KOPT-K1 (cell line): ENCODE results near the gene WDR7.

Experiments used
- H3K27ac ChIP-seq: fragments of 200-600 bp; sonication (generic); 2 replicates; pipeline ENCODE4 v1.5.1; 2016; ENCODE audit warnings: antibody characterized with exemption, mild to moderate bottlenecking, low read depth, low read length; ENCODE audit not compliant: poor library complexity, severe bottlenecking
- H3K36me3 ChIP-seq: fragments of 200-600 bp; sonication (generic); 2 replicates; pipeline ENCODE4 v1.5.1; 2017; ENCODE audit warnings: antibody characterized with exemption, mild to moderate bottlenecking, low read length, moderate library complexity; ENCODE audit not compliant: insufficient read depth
- H3K9me3 ChIP-seq: fragments of 200-600 bp; sonication (generic); 2 replicates; pipeline ENCODE4 v1.5.1; 2017; ENCODE audit warnings: antibody characterized with exemption, low read length, mild to moderate bottlenecking; ENCODE audit not compliant: insufficient read depth, poor library complexity, severe bottlenecking

The WDR7 gene

DNA sequence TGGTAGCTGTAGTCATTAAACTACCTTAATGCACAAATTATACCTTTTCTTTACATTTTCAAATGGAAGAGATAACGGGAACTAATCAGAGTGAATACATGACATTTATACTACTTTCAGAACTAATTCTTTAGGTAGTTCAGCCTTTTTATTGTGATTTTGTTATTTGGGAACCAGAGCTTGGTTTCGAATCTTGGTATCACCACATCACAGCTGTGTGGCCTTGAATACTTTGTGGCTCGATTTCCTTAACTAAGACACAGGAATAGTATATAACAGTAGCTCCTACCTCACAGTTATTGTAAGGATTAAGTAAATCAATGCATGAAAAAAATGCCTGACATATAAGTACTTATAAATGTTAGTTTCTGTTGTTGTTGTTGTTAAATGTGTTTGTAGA is 240.0 kb downstream of the WDR7 start:
- Histone ChIP-seq H3K27ac (no peak overlapping the region), H3K36me3 (no peaks in the 10 kb centered on the region), H3K9me3 (no peaks in the 10 kb centered on the region)

GRCh38 chr18:56891870-56892269 is 240.7 kb downstream of the WDR7 start:
- H3K27ac ChIP-seq, result no peak overlapping the region
- no peaks in the 10 kb centered on the region for H3K36me3 ChIP-seq
- no peaks in the 10 kb centered on the region for H3K9me3 ChIP-seq

DNA sequence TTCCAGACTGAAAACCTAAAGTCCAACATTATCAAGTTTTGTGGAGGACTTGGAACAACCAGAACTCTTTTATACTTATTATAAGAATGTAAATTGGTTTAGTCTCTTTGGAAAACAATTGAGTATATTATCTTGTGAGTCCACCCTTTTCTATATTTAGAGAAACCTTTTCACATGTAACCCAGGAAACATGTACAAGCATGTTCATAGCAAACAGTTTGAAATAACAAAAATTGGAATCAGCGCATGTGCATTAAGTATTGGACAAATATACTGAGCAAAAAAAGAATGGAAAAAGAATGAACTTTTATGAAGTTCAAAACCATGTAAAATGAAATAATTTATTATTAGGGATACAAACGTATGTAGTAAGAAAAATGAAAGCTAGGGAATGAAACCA is 246.0 kb downstream of the WDR7 start:
- Histone ChIP-seq H3K36me3 (no peaks in the 10 kb centered on the region), H3K9me3 (no peaks in the 10 kb centered on the region), H3K27ac (no peak overlapping the region)

GRCh38 chr18:56899660-56900059 is 248.5 kb downstream of the WDR7 start:
- H3K9me3 ChIP-seq, result no peaks in the 10 kb centered on the region
- no peak overlapping the region for H3K27ac ChIP-seq
- H3K36me3 ChIP-seq, result no peaks in the 10 kb centered on the region

- Histone ChIP-seq H3K27ac (no peak overlapping the region), H3K36me3 (no peaks in the 10 kb centered on the region), H3K9me3 (no peaks in the 10 kb centered on the region)
These were observed 249.3 kb downstream of the WDR7 start for GRCh38 chr18:56900195-56901094.

GRCh38 chr18:56901919-56902318 is 250.8 kb downstream of the WDR7 start:
- Histone ChIP-seq H3K27ac (no peak overlapping the region), H3K9me3 (no peaks in the 10 kb centered on the region), H3K36me3 (no peaks in the 10 kb centered on the region)

DNA sequence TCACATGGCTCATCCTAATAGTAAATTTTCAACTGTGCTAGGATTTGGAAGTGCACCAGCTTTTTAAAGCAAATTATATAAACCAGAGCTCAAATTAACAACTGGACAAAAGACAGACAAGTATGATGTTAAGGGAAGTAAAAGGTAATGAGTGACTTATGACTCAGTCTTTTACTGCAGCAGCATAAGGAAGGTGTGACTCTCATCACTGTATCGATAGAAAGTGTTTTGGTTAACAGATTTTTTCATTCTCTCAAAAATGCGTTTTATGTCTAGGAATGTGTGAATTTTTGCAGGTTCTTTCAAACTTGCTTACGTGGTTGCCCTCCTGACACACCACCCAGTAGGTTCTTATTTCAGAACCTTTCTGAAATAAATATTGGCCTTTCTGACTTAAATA is 251.5 kb downstream of the WDR7 start:
- no peaks in the 10 kb centered on the region for H3K9me3 ChIP-seq
- no peak overlapping the region for H3K27ac ChIP-seq
- no peaks in the 10 kb centered on the region for H3K36me3 ChIP-seq

GRCh38 chr18:56903686-56904085 is 252.5 kb downstream of the WDR7 start:
- Histone ChIP-seq H3K9me3 (no peaks in the 10 kb centered on the region), H3K27ac (no peak overlapping the region), H3K36me3 (no peaks in the 10 kb centered on the region)

- no peaks in the 10 kb centered on the region for H3K36me3 ChIP-seq
These were observed 256.6 kb downstream of the WDR7 start for GRCh38 chr18:56907771-56908170.

GRCh38 chr18:56910237-56910636 is 259.1 kb downstream of the WDR7 start:
- Histone ChIP-seq H3K9me3 (no peaks in the 10 kb centered on the region), H3K36me3 (no peaks in the 10 kb centered on the region), H3K27ac (no peak overlapping the region)

More at GRCh38 chr18:56907771-56908170, 256.6 kb downstream of the WDR7 start:
- no peak overlapping the region for H3K27ac ChIP-seq
- no peaks in the 10 kb centered on the region for H3K9me3 ChIP-seq

DNA sequence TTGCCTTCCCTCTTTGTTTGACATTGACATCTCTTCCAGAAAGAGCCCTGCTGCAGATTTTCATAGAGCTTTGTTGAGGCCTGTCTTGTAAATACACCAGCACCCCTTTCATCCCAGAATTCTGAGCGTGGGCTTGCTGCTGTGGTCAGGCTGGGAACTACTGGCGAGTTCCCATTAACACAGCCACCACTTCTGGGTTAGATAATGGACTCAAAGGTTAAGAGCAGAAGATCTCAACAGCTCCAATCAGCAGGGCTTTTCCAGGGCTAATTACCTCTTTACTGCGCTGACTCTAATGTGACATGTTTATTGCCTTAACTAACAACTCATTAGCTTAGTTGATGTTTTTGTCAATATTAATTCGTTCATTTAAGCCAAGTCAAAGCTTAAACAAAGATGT is 259.8 kb downstream of the WDR7 start:
- no peak overlapping the region for H3K27ac ChIP-seq
- no peaks in the 10 kb centered on the region for H3K9me3 ChIP-seq
- no peaks in the 10 kb centered on the region for H3K36me3 ChIP-seq

- H3K27ac ChIP-seq, result no peak overlapping the region
- no peaks in the 10 kb centered on the region for H3K36me3 ChIP-seq
- H3K9me3 ChIP-seq, result no peaks in the 10 kb centered on the region
These were observed 262.8 kb downstream of the WDR7 start for GRCh38 chr18:56913941-56914340.

- Histone ChIP-seq H3K27ac (no peak overlapping the region), H3K9me3 (no peaks in the 10 kb centered on the region), H3K36me3 (no peaks in the 10 kb centered on the region)
These were observed 268.0 kb downstream of the WDR7 start for GRCh38 chr18:56919190-56919589.

DNA sequence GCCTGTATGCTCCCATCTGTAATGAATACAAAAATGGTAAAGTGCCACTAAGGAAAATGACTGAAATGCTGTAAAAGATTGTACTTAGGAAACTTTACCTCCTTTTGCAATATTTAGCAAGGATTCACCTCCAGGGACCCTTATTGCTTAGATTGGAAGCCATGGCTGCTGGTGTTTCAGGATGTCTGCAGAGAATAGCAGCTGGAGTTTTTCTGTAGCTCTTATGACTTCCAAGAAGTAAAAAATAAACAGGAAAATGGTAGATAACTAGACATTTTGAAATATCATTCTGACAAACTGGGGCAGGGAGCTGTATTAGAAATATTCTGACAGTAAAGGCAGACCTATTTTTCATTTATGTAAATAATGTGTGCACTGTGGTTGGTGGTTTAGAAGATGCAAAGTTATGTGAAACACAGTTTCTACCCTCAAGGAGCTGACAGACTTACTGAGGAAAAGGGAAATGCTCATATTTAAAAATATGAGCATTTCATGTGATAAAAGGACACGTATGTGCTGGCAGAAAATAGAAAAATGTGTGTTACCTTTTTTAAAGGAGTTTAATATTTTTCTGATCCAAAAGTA is 270.8 kb downstream of the WDR7 start:
- Histone ChIP-seq H3K36me3 (no peaks in the 10 kb centered on the region), H3K9me3 (no peaks in the 10 kb centered on the region), H3K27ac (no peak overlapping the region)

- Histone ChIP-seq H3K27ac (no peak overlapping the region), H3K9me3 (no peaks in the 10 kb centered on the region), H3K36me3 (no peaks in the 10 kb centered on the region)
These were observed 275.6 kb downstream of the WDR7 start for GRCh38 chr18:56926734-56927133.

DNA sequence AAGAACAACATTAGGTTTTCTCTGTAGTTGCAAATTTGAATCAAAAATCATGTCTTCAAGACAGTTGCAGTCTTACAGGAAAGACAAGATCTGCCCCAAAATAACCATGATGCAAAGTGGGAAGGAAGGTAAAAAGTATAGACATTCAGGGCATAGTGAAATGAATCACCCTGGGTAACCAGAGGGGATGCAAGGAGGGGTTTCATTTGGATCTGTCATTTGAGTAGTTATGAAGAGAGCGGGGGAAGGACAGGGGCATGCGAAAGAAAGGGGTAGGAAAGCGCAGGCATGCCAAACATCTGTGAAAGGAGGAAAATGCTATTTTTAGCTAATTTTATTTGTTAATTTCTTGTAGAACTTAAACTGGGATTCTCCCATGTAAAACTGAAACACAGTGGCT is 276.6 kb downstream of the WDR7 start:
- Histone ChIP-seq H3K36me3 (peaks cover 4% of the 10 kb centered on the region; the same call in 1 of the 2 replicates), H3K9me3 (no peaks in the 10 kb centered on the region)

More for the DNA sequence above, 276.6 kb downstream of the WDR7 start:
- no peak overlapping the region for H3K27ac ChIP-seq
